IMR-90 (cell line): Measurements from ENCODE around the gene TNRC18.

Experiments
- BHLHE40 ChIP-seq: fragments of 150-350 bp; IDR thresholded peaks from 2 replicates; pipeline ENCODE4 v1.6.1; 2016; ENCODE audit warnings: mild to moderate bottlenecking, low read depth, low read length
- CEBPB ChIP-seq: IDR thresholded peaks from 2 replicates; pipeline ENCODE4 v1.6.1; 2012; ENCODE audit warnings: low read depth, low read length, improper control_type of control experiment
- CHD1 ChIP-seq: IDR thresholded peaks from 2 replicates; pipeline ENCODE4 v1.6.1; 2012; ENCODE audit warnings: low read depth, low read length, improper control_type of control experiment
- CTCF ChIP-seq: conservative IDR thresholded peaks from 2 replicates; pipeline ENCODE4 v1.5.1; 2012; ENCODE audit warnings: mild to moderate bottlenecking, low read depth, low read length, improper control_type of control experiment
- FOS ChIP-seq: fragments of 150-350 bp; IDR thresholded peaks from 2 replicates; pipeline ENCODE4 v1.6.1; 2016; ENCODE audit warnings: low read depth, low read length
- MXI1 ChIP-seq: IDR thresholded peaks from 2 replicates; pipeline ENCODE4 v1.6.1; 2012; ENCODE audit warnings: low read depth, mild to moderate bottlenecking, low read length, moderate library complexity, borderline replicate concordance
- POLR2A ChIP-seq: IDR thresholded peaks from 2 replicates; pipeline ENCODE4 v1.6.1; 2012; ENCODE audit warnings: mild to moderate bottlenecking, low read depth, low read length
- RAD21 ChIP-seq: IDR thresholded peaks from 2 replicates; pipeline ENCODE4 v1.6.1; 2012; ENCODE audit warnings: low read length, improper control_type of control experiment
- RCOR1 ChIP-seq: IDR thresholded peaks from 2 replicates; pipeline ENCODE4 v1.6.1; 2012; ENCODE audit warnings: mild to moderate bottlenecking, low read length, improper control_type of control experiment; ENCODE audit not compliant: insufficient replicate concordance
- RFX5 ChIP-seq: IDR thresholded peaks from 2 replicates; pipeline ENCODE4 v1.8.0; 2012; ENCODE audit warnings: low read depth, mild to moderate bottlenecking, low read length, moderate library complexity
- USF2 ChIP-seq: fragments of 150-350 bp; IDR thresholded peaks from 2 replicates; pipeline ENCODE4 v1.6.1; 2017; ENCODE audit warnings: mild to moderate bottlenecking, antibody characterized with exemption, low read length, low read depth

GRCh38 chr7:5300366-5300765, 123.3 kb downstream of the TNRC18 start:
- TF ChIP-seq POLR2A (no peak), CTCF (no peak), CEBPB (no peak), RFX5 (no peak), CHD1 (no peak), USF2 (no peak), RAD21 (no peak), BHLHE40 (no peak), RCOR1 (no peak), FOS (no peak), MXI1 (no peak)
